T-helper 9 cell (primary cell): ENCODE results near the gene ETFDH.
"Not testable (repeated sequence)": the region's sequence is repeated elsewhere in the genome, so short reads cannot be mapped to it uniquely, and the experiment has no call there.

Experiments used
- DNase-seq: peaks from one replicate; pipeline ENCODE4 v3.0.0-alpha.2; 2020
- total RNA-seq, 2 donors: gene quantifications; one replicate each; lab custom pipeline; 2026; lab: John Stamatoyannopoulos, UW

The ETFDH gene
- 19.8 to 26.1 reads per million in 2 donors for total RNA-seq

DNA sequence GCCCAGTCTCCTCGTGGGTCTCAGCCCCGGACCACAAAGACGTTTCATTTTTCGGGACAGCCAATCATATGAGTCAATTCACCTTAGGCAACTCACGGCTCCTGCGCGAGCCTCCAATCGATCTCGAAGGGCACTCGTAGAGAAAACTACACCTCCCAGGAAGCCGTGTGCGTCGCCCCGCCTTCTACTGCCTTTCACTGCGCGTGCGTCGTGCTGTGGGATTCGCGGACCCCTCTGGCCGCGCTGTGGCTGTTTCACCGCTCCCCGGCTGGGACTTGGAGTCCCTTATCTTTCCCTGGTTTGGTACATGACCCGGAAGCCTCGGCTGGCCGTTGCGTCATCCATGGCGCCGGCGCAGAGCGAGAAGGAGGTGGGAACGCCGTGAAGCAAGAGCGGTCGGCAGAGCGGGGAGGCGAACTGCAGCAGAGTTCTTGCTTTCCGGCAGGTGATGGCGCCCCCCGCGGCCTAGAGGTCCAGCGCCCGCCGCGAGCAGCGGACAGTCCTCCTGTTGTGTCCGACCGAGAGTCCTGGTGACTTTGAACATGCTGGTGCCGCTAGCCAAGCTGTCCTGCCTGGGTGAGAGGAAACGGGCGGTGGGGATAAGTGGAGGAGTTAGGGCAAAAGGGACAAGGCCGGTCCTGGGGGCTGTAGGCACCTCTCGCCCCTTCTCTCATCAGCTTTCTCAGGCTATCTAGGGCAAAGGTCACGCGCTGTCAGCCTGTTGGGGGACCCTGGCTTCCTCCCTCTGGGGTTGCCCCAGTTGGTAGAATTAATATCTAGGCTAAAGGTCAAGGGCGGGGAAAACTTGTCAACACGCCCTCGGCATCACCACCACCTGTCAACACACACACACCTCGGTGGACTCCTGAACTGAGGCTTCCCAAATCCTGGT lies at the start of gene ETFDH:
Gene ETFDH, plus strand, starts transcription at position 382 of the 892 bp plus-strand sequence. Its CDS starts 161 bp downstream, at position 543.
- DNase-seq, result peak; percentile 95

DNA sequence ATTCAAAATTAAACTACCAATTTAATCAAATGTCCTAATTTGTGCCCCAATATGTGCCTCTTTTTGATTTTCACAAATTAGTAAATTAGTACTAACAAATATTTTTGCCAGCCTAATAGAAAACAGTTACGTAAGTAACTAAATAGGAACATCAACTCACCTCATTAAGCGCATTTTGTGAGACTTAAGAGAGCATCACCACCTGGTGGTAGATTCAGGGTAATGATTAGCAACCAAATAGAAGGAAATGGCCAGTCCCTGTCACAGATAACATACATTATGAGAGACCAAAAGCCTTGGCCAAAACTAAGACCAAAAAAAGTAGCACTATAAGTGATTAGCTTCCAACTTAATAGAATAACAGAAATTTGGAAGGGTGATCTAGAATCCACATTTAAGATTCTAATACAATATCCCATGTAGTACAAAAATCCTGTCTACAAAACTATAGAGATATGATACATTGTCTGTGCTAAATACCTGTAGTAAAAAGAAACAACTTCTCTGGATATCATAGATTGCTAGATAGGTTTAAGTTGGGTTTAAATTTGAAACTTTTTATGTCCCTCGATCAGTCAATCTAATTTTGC lies 47.1 kb upstream of the ETFDH start:
- no peak for DNase-seq

DNA sequence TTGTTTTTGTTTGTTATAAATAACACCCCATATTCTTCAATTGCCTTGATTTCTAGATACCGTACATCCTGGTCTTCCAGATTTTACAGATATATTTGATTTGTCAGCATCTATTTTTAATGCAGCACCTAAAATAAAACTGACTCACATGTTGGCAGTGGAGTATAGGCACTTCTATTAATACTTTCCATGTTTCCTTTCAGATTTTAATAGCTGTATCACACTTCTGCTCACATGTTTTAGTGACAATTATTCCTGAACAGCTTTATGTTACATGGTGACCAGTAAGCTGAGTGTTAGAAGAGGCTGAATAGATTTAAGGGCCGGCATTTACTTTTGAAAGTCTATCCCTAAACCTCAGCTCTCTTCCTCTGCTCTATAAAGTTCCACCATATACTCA lies 46.6 kb upstream of the ETFDH start:
- DNase-seq, result no peak

- DNase-seq, result no peak
Measured at GRCh38 chr4:158630893-158631292, 41.2 kb upstream of the ETFDH start.

DNA sequence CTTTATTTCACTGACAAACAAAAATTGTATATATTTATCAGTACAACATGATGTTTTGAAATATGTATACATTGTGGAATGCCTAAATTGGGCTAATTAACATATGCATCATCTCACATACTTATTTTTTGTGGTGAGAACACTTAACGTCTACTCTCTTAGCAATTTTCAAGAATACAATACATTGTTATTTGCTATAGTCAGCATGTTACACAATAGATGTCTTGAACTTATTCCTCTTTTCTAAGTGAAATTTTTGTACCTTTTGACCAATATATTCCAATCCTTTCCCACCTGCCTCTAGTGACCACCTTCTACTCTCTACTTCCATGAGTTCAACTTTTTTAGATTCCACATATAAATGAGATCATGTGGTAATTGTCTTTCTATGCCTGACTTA lies 35.5 kb upstream of the ETFDH start:
- DNase-seq, result no peak

- DNase-seq, result no peak
Measured at GRCh38 chr4:158644356-158644755, 27.7 kb upstream of the ETFDH start.

- DNase-seq, result no peak
Measured at GRCh38 chr4:158644760-158645159, 27.3 kb upstream of the ETFDH start.

GRCh38 chr4:158649111-158649680 lies 22.9 kb upstream of the ETFDH start:
- no peak for DNase-seq

- no peak for DNase-seq
Measured at GRCh38 chr4:158652920-158653319, 19.2 kb upstream of the ETFDH start.

DNA sequence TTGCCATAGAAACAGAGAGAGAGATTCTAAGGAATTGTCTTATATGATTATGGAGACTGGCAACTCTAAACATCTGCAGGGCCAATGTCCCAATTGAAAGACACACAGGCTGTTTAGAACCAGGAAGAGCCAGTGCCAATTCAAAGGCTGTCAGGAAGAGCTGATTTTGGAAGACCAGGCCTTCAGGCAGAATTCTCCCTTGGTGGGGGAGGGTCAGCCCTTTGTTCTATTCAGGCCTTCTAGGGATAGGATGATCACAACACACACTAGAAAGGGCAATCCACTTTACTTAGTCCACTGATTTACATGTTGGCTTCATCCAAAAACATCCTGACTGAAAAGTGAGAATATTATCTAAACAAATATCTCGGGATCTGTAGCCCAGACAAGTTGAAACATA lies 15.7 kb upstream of the ETFDH start:
- DNase-seq, result no peak

- DNase-seq, result no peak
Measured at GRCh38 chr4:158657291-158657690, 14.8 kb upstream of the ETFDH start.

- not testable (repeated sequence) for DNase-seq
Measured at GRCh38 chr4:158663255-158663654, 8.8 kb upstream of the ETFDH start.

DNA sequence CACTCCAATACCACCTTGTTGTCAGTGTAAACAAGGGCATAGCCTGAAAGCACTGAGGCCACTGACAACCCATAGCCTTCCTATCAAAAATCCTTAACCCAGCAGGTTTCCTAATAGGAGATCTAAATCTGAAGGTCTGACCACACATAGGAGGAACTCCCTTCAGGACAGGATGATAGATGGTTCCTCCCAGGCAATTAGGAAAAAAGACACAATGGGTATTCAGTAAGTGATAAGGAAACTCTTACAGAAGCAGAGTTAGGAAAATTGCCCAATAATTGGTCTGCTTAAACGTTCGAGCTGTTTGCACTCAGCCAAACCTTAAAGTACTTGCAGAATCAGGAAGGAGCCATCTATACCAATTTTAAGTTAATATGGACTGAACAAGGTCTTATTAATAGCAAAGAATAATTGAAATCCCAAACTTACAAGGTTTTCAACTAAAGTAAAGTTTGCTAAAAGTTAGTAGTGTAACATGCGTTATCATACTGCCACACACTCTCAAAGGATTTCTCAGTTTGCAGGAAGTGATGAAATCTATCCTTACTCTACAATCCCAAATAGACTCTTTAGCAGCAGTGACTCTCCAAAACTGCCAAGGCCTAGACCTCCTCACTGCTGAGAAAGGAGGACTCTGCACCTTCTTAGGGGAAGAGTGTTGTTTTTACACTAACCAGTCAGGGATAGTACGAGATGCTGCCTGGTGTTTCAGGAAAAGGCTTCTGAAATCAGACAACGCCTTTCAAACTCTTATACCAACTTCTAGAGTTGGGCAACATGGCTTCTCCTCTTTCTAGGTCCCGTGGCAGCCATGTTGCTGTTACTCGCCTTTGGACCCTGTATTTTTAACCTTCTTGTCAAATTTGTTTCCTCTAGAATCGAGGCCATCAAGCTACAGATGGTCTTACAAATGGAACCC lies 8.1 kb upstream of the ETFDH start:
- DNase-seq, result not testable (repeated sequence)

DNA sequence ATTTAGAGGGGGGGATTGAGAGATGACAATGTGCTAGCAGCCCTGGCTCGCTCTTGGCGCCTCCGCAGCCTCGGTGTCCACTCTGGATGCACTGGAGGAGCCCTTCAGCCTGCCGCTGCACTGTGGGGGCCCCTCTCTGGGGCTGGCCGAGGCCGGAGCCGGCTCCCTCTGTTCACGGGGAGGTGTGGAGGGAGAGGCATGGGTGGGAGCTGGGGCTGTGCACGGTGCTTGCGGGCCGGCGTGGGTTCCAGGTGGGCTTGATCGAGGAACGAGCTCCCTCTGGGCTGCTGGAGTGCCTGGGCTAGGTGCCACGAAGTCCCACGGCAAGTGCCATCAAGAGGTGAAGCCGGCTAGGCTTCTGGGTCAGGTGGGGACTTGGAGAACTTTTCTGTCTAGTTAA lies 7.3 kb upstream of the ETFDH start:
- no peak for DNase-seq

GRCh38 chr4:158666892-158667291 lies 5.2 kb upstream of the ETFDH start:
- no peak for DNase-seq

GRCh38 chr4:158667651-158668198 lies 4.4 kb upstream of the ETFDH start:
- no peak for DNase-seq

- DNase-seq, result no peak
Measured at GRCh38 chr4:158669310-158669709, 2.8 kb upstream of the ETFDH start.

DNA sequence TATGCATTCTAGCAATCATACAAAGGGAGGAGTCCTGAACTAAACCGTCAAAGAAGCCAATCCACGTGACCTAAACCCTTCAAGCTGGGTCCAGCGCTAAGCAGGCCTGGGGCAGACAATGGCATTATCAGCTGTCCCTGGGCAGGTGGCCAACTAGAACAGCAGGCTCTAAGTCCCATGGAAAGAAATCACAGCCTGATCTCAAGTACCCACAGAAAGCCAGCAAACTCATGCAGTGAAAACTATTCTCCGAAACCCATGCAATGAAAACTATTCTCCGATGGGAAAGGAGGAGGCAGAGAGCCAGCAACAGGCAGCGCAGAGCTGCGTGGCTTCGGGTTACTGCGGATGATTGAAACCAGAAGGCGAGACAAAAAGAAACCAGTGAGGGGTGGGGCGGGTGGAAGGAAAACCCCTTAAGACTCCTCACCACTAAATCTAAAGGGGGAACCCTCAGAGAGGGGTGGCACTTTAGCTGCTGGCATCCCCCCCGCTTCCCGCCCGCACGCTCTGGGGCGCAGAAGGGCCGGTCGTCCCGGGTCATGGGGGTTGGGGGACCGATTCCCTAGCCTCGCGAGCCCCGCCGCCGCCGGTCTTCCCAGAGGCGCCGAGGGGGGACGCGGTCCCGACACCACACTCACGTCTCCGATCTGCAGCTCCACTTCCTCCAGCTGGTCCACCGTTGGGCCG lies 976 bp upstream of the ETFDH start:
- no peak for DNase-seq

DNA sequence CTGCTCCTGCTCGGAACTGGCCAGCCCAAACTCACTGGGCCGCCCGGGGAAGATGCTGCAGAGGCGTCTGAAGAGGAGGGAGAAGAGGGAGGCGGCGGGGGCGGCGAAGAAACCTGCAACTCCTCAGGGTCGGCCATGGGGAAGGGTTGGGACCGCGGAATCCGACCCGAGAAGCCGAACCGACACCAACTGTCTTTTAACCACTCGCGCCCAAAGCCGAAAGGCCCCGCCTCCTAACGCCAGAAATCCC lies 506 bp upstream of the ETFDH start, which contains the start of gene C4orf46:
Gene C4orf46, minus strand, starts transcription at position 223 of the 250 bp plus-strand sequence. Its CDS starts 86 bp downstream, at position 137.
- no peak for DNase-seq

DNA sequence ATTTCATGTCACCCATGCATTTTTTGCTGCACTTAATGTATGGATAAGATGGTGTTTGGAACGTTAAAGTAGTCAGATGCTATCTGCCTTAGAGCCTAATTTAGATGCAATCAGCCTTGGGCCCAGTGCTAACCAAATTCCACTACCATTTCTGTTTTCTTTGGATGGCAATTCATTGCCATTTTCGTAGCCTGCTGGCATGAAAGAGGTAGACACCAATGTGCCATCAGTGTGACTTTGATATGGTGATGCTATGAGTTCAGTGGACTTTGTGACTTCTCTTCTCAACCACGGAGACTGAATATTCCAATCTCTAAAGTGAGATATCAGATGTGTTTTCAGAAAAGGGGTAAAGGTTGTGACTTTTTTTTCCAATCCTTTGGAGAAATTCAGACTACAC lies 1.5 kb downstream of the ETFDH start:
- no peak for DNase-seq

- no peak for DNase-seq
Measured at GRCh38 chr4:158676076-158676475, 4.0 kb downstream of the ETFDH start.

GRCh38 chr4:158678767-158679166 lies 6.7 kb downstream of the ETFDH start:
- no peak for DNase-seq
